Memory B cell (primary cell): ENCODE data around the gene SMIM35.
"Not testable (repeated sequence)": the region's sequence is repeated elsewhere in the genome, so short reads cannot be mapped to it uniquely, and the experiment has no call there.

Source experiments
- ATAC-seq: fragments of 150-1000 bp; cut with Tn5 transposase; 2 replicates; pipeline ENCODE4 v1.10.0; 2021; ENCODE audit warnings: low read depth, mild to moderate bottlenecking, moderate library complexity
- DNase-seq, 2 donors: peaks; one replicate each; pipeline ENCODE4 v3.0.0; 2022; ENCODE audit warnings: low spot score in 2 of 2
- H3K27ac Mint-ChIP-seq: one replicate; pipeline ENCODE4 v1.8.0; 2022; ENCODE audit warnings: mild to moderate bottlenecking, moderate library complexity, mixed read lengths
- H3K27me3 Mint-ChIP-seq: one replicate; pipeline ENCODE4 v1.8.0; 2022; ENCODE audit warnings: mixed read lengths
- H3K36me3 Mint-ChIP-seq: one replicate; pipeline ENCODE4 v1.8.0; 2022; ENCODE audit warnings: mild to moderate bottlenecking, mixed read lengths
- H3K4me1 Mint-ChIP-seq: one replicate; pipeline ENCODE4 v1.8.0; 2022; ENCODE audit warnings: mixed read lengths
- H3K4me3 Mint-ChIP-seq: one replicate; pipeline ENCODE4 v1.8.0; 2022; ENCODE audit warnings: mild to moderate bottlenecking, moderate library complexity, mixed read lengths
- H3K9me3 Mint-ChIP-seq: one replicate; pipeline ENCODE4 v1.8.0; 2022; ENCODE audit warnings: mixed read lengths

Gene SMIM35

GRCh38 chr11:118080296-118080695 is 6.5 kb downstream of the SMIM35 start:
- ATAC-seq: no peak
- peaks cover 3% of the 10 kb centered on the region for H3K4me1 Mint-ChIP-seq

GRCh38 chr11:118079491-118079890 is 7.3 kb downstream of the SMIM35 start:
- Mint-ChIP-seq H3K4me1 (peaks cover 3% of the 10 kb centered on the region), H3K4me3 (no peak overlapping the region), H3K27ac (no peak overlapping the region), H3K27me3 (peaks cover 27% of the 10 kb centered on the region), H3K36me3 (no peaks in the 10 kb centered on the region), H3K9me3 (no peaks in the 10 kb centered on the region)
- no peak for ATAC-seq
- no peak for DNase-seq

More at GRCh38 chr11:118080296-118080695, 6.5 kb downstream of the SMIM35 start:
- Mint-ChIP-seq H3K27ac (no peak overlapping the region), H3K36me3 (no peaks in the 10 kb centered on the region), H3K4me3 (no peak overlapping the region), H3K27me3 (peaks cover 25% of the 10 kb centered on the region), H3K9me3 (no peaks in the 10 kb centered on the region)
- DNase-seq: no peak

- no peak for DNase-seq
- Mint-ChIP-seq H3K27ac (no peak overlapping the region), H3K4me3 (no peak overlapping the region), H3K36me3 (no peaks in the 10 kb centered on the region), H3K4me1 (peaks cover 3% of the 10 kb centered on the region), H3K27me3 (peaks cover 30% of the 10 kb centered on the region), H3K9me3 (no peaks in the 10 kb centered on the region)
- no peak for ATAC-seq
These were observed 7.8 kb downstream of the SMIM35 start for GRCh38 chr11:118078911-118079411.

GRCh38 chr11:118076754-118077281 is 9.9 kb downstream of the SMIM35 start, which contains the start of gene TMPRSS4:
Gene TMPRSS4 (plus strand): TSS chr11:118077078. CDS start chr11:118077303, 225 bp downstream.
- no peaks in the 10 kb centered on the region for H3K36me3 Mint-ChIP-seq
- peaks cover 28% of the 10 kb centered on the region for H3K27me3 Mint-ChIP-seq
- H3K4me3 Mint-ChIP-seq: no peak within 1 kb of the TSS
- H3K9me3 Mint-ChIP-seq: no peaks in the 10 kb centered on the region
- no peak within 1 kb of the TSS for H3K27ac Mint-ChIP-seq
- peaks cover 3% of the 10 kb centered on the region for H3K4me1 Mint-ChIP-seq
- DNase-seq (no peak), ATAC-seq (peak; percentile 46)

- H3K4me1 Mint-ChIP-seq: peaks cover 3% of the 10 kb centered on the region
- DNase-seq (no peak), ATAC-seq (no peak)
- peaks cover 23% of the 10 kb centered on the region for H3K27me3 Mint-ChIP-seq
- no peaks in the 10 kb centered on the region for H3K36me3 Mint-ChIP-seq
- H3K9me3 Mint-ChIP-seq: no peaks in the 10 kb centered on the region
- H3K27ac Mint-ChIP-seq: no peak overlapping the region
- no peak overlapping the region for H3K4me3 Mint-ChIP-seq
These were observed 12.0 kb downstream of the SMIM35 start for GRCh38 chr11:118074785-118075184.

- Mint-ChIP-seq H3K27ac (no peak overlapping the region), H3K4me3 (no peak overlapping the region), H3K4me1 (peaks cover 3% of the 10 kb centered on the region), H3K9me3 (no peaks in the 10 kb centered on the region), H3K27me3 (peaks cover 26% of the 10 kb centered on the region), H3K36me3 (no peaks in the 10 kb centered on the region)
- ATAC-seq (no peak), DNase-seq (no peak)
These were observed 12.6 kb downstream of the SMIM35 start for GRCh38 chr11:118074091-118074685.

GRCh38 chr11:118073554-118073953 is 13.2 kb downstream of the SMIM35 start:
- DNase-seq (no peak), ATAC-seq (no peak)
- no peak overlapping the region for H3K4me3 Mint-ChIP-seq
- no peaks in the 10 kb centered on the region for H3K36me3 Mint-ChIP-seq
- no peak overlapping the region for H3K27ac Mint-ChIP-seq
- H3K27me3 Mint-ChIP-seq: peaks cover 26% of the 10 kb centered on the region
- H3K9me3 Mint-ChIP-seq: no peaks in the 10 kb centered on the region
- H3K4me1 Mint-ChIP-seq: peaks cover 3% of the 10 kb centered on the region

- no peaks in the 10 kb centered on the region for H3K9me3 Mint-ChIP-seq
- no peak overlapping the region for H3K27ac Mint-ChIP-seq
- H3K36me3 Mint-ChIP-seq: no peaks in the 10 kb centered on the region
- peaks cover 18% of the 10 kb centered on the region for H3K27me3 Mint-ChIP-seq
- ATAC-seq (no peak), DNase-seq (no peak)
- peaks cover under 1% of the 10 kb centered on the region for H3K4me1 Mint-ChIP-seq
- no peak overlapping the region for H3K4me3 Mint-ChIP-seq
These were observed 15.2 kb downstream of the SMIM35 start for GRCh38 chr11:118071416-118072030.

GRCh38 chr11:118068945-118069612 is 17.7 kb downstream of the SMIM35 start:
- H3K27ac Mint-ChIP-seq: no peak overlapping the region
- H3K9me3 Mint-ChIP-seq: no peaks in the 10 kb centered on the region
- H3K4me3 Mint-ChIP-seq: no peak overlapping the region
- peaks cover 15% of the 10 kb centered on the region for H3K27me3 Mint-ChIP-seq
- peaks cover 2% of the 10 kb centered on the region for H3K4me1 Mint-ChIP-seq
- ATAC-seq (no peak), DNase-seq (no peak)
- H3K36me3 Mint-ChIP-seq: no peaks in the 10 kb centered on the region

- peaks cover 2% of the 10 kb centered on the region for H3K4me1 Mint-ChIP-seq
- ATAC-seq (no peak), DNase-seq (no peak)
- peaks cover 14% of the 10 kb centered on the region for H3K27me3 Mint-ChIP-seq
- H3K27ac Mint-ChIP-seq: no peak overlapping the region
- H3K4me3 Mint-ChIP-seq: no peak overlapping the region
- H3K9me3 Mint-ChIP-seq: no peaks in the 10 kb centered on the region
- H3K36me3 Mint-ChIP-seq: no peaks in the 10 kb centered on the region
These were observed 18.4 kb downstream of the SMIM35 start for GRCh38 chr11:118068206-118068944.

GRCh38 chr11:118067006-118067405 is 19.8 kb downstream of the SMIM35 start:
- peaks cover 2% of the 10 kb centered on the region for H3K36me3 Mint-ChIP-seq
- no peak overlapping the region for H3K27ac Mint-ChIP-seq
- no peaks in the 10 kb centered on the region for H3K9me3 Mint-ChIP-seq
- no peak overlapping the region for H3K4me3 Mint-ChIP-seq
- ATAC-seq (no peak), DNase-seq (no peak)
- H3K4me1 Mint-ChIP-seq: peaks cover 2% of the 10 kb centered on the region
- peaks cover 16% of the 10 kb centered on the region for H3K27me3 Mint-ChIP-seq

GRCh38 chr11:118065384-118065783 is 21.4 kb downstream of the SMIM35 start:
- peaks cover 2% of the 10 kb centered on the region for H3K36me3 Mint-ChIP-seq
- peaks cover 12% of the 10 kb centered on the region for H3K27me3 Mint-ChIP-seq
- no peaks in the 10 kb centered on the region for H3K9me3 Mint-ChIP-seq
- no peak overlapping the region for H3K27ac Mint-ChIP-seq
- no peak for DNase-seq
- ATAC-seq: no peak
- peaks cover 2% of the 10 kb centered on the region for H3K4me1 Mint-ChIP-seq
- no peak overlapping the region for H3K4me3 Mint-ChIP-seq

GRCh38 chr11:118064956-118065355 is 21.8 kb downstream of the SMIM35 start:
- DNase-seq (no peak), ATAC-seq (no peak)
- Mint-ChIP-seq H3K27me3 (peaks cover 12% of the 10 kb centered on the region), H3K9me3 (no peaks in the 10 kb centered on the region), H3K27ac (no peak overlapping the region), H3K36me3 (peaks cover 2% of the 10 kb centered on the region), H3K4me1 (peaks cover 2% of the 10 kb centered on the region), H3K4me3 (no peak overlapping the region)

- not testable (repeated sequence) for H3K4me3 Mint-ChIP-seq, H3K27ac Mint-ChIP-seq, DNase-seq, ATAC-seq, H3K9me3 Mint-ChIP-seq, H3K36me3 Mint-ChIP-seq, H3K27me3 Mint-ChIP-seq, H3K4me1 Mint-ChIP-seq
These were observed 24.1 kb downstream of the SMIM35 start for GRCh38 chr11:118062631-118063030.
